HG03039 (cell line): Measurements from ENCODE around the gene PAGE2.
"Not testable (repeated sequence)": the region's sequence is repeated elsewhere in the genome, so short reads cannot be mapped to it uniquely, and the experiment has no call there.

Source experiments
- ATAC-seq: cut with Tn5 transposase; IDR thresholded peaks from one replicate; pipeline ENCODE4 v1.9.1; 2021; ENCODE audit warnings: mild to moderate bottlenecking, moderate library complexity; ENCODE audit not compliant: unreplicated experiment

PAGE2 gene, protein sequence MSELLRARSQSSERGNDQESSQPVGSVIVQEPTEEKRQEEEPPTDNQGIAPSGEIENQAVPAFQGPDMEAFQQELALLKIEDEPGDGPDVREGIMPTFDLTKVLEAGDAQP

DNA sequence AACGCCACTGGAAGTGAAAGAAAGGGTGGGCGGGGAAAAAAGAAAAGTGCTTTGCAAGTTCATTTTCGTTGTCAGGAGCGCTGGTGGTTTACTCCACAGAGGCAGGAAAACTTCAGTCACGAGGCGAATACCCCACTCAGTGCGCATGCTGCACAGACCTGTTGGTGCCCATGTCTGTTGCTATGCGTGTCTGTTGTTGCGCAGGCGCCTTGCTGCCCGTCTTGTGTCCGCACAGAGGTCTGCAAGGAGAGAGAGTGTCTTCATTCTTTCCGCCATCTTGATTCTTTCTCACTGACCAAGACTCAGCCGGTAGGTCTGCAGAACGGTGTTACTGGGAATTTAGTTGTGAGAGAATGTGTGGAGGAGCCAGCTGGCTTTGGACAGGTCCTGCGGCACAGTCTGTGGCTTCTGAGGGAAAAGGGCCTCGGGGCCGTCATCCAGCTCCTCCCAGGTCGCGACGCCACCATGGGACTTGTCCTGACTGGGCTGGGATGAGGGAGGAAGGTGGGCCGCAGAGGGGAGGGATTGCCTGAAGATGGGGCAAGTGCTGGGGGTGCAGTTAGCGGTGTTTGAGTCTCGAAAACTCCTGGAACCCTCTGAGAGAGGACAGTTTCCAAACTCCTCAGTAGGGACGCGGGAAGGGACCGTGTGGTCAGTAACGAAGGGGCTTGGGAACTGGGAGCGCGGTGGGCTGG, at the start of gene PAGE2:
TSS of gene PAGE2 (plus strand) at position 224 of the 695 bp plus-strand sequence. CDS start 1,003 bp downstream, outside the sequence.
- no peak for ATAC-seq

DNA sequence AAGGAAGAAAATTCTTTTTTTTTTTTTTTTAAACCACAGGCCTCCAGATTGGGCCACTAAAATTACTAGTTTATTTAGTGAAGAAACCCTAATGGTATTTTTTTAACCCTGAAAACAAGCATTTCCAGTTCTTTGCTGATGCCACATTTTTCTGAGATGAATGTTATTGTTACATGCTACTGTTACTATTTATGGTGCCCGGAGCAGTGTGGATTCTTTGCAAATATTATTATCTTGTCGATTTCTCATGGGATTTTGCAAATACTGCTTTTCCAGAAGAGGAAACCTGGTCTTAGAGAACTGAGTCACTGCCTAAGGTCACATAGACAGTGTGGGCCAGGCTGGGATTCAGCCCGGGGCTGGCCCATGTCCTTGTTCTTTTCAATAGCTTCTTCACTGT, 49.3 kb upstream of the PAGE2 start:
- no peak for ATAC-seq

DNA sequence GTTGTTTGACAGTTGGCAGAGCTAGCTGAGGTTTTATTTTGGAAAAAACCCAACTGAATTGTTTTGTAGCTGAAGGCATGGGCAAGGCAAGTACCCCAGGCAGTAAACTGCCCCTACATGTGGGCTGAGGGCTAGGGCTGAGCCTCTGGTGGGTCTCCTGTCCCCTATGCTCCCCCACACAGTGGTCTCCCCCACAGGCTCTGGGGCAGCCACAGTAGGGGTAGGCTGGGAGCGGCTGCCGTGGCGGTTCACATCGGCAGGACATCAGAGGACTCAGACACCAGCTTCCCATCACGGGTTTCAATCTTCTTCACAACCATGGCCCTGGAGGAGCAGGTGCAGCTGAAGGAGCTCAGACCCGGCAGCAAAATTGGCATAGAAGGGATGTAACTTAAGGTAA, 47.3 kb upstream of the PAGE2 start:
- no peak for ATAC-seq

GRCh38 chrX:55050599-55050998, 38.2 kb upstream of the PAGE2 start:
- not testable (repeated sequence) for ATAC-seq

GRCh38 chrX:55056820-55057674, 31.8 kb upstream of the PAGE2 start:
- ATAC-seq: no peak

GRCh38 chrX:55057675-55058249, 31.1 kb upstream of the PAGE2 start:
- no peak for ATAC-seq

DNA sequence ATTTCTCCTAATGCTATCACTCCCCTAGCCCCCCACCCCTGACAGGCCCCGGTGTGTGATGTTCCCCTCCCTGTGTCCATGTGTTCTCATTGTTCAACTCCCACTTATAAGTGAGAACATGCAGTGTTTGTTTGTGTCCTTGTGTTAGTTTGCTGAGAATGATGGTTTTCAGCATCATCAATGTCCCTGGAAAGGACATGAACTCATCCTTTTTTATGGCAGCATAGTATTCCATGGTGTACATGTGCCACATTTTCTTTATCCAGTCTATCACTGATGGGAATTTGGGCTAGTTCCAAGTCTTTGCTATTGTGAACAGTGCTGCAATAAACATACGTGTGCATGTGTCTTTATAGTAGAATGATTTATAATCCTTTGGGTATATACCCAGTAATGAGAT, 21.6 kb upstream of the PAGE2 start:
- not testable (repeated sequence) for ATAC-seq

DNA sequence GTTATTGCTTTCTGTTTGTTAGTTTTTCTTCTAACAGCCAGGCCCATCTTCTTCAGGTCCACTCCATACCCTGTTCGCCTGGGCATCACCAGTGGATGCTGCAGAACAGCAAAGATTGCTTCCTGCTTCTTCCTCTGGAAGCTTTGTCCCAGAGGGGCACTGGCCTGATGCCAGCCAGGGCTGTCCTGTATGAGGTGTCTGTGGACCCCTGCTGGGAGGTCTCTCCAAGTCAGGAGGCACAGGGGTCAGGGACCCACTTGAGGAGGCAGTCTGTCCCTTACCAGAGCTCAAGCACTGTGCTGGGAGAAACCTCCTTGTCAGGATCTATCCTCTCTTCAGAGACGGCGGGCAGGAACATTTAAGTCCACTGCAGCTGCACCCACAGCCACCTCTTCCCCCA, 16.5 kb upstream of the PAGE2 start:
- ATAC-seq: no peak

- no peak for ATAC-seq
Observed at GRCh38 chrX:55074851-55075467, 13.9 kb upstream of the PAGE2 start, which contains the start of gene PAGE2B. Gene PAGE2B, plus strand, starts transcription at chrX:55075030. Its CDS starts 1,012 bp downstream, at chrX:55076042.

- no peak for ATAC-seq
Observed at GRCh38 chrX:55098691-55099090, 9.9 kb downstream of the PAGE2 start.

DNA sequence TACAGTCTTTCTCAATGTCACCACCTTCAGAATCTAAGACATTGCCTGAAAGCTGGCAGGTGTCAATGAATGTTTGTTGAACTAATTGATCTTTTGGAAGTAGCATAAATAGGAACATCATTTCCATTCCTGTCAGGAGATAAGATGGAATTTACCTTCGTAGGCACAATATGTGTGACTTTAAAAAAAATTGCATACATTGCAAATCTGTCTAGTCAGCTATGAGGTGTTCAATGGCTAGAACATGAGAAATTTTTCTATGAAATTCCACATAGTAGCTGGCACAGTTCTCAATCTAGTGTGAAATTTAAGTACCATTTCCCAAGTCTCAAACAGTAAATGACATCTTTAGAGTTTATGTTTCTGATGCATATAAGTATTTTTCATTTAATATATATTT, 10.3 kb downstream of the PAGE2 start:
- ATAC-seq: no peak

GRCh38 chrX:55102754-55103153, 13.9 kb downstream of the PAGE2 start:
- no peak for ATAC-seq

- ATAC-seq: no peak
Observed at GRCh38 chrX:55107262-55107661, 18.4 kb downstream of the PAGE2 start.

DNA sequence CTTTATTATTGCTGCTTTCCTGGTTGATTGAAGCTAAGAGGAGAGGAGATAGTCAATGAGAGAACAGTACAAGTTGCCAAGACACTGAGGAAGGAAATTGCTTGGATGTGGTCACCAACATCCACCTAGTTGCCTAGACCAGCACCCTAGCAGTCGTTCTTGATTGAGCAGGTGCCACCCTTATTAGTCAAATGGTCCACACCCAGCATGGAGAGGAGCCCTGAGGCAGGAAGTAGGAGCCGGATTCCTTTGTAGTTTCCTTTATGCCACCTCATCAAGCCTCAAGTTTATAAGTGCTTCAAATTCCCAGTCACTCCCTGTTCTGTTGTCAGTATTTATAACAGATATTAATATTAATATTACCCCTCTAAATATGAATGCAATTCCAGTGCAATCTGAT, 19.1 kb downstream of the PAGE2 start:
- no peak for ATAC-seq

- ATAC-seq: no peak
Observed at GRCh38 chrX:55109306-55109705, 20.5 kb downstream of the PAGE2 start.

DNA sequence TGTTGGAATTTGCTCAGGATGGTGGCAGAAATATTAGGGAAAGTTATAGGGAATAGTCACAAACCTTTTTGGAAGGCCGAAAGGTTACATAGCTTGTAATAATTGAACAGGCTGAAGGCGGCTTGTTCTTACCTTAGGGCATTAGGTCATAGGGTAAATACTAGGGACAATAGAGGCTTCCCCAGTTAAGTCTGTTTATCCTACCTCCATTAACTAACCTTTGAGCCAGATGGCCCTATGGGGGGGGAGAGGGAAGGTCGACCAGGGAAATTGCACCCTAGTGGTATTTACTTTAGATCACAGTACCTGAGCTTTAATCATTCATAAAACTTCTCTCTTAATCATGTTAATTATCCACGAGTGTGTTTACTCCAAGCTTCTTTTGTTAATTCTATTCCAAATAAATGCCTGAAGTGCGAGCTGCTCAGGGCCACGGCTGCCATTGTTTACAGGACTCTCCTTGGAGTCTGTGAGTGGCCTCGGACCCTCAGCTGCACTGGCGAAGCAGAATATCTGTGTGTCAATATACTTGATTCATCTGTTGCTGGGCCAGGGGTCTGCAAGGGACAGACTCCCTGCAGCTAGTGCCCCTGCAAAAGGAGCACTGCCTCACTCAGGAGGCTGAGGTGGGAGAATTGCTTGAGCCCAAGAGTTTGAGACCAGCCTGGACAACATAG, 22.9 kb downstream of the PAGE2 start:
- no peak for ATAC-seq

GRCh38 chrX:55116589-55116988, 27.8 kb downstream of the PAGE2 start:
- not testable (repeated sequence) for ATAC-seq

GRCh38 chrX:55118574-55118973, 29.8 kb downstream of the PAGE2 start:
- no peak for ATAC-seq

DNA sequence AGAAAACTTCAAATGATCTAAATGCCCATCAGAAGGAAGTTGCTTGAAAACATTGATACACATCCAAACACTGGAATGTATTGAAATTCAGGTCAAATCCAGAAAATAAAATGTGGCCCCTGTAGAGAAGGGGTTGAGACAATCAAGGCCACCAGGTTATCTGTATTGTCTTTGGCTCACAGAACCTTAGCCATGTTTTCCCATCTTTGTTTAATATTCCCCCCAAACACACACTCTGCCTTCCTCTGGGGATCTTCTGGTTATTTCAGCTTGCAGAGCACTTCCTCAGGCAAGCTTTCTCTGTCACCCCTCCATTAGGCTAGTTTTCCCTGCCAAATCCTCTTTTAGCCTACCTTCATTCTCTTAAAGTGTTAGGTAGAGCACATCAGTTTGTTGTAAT, 30.5 kb downstream of the PAGE2 start:
- ATAC-seq: no peak

DNA sequence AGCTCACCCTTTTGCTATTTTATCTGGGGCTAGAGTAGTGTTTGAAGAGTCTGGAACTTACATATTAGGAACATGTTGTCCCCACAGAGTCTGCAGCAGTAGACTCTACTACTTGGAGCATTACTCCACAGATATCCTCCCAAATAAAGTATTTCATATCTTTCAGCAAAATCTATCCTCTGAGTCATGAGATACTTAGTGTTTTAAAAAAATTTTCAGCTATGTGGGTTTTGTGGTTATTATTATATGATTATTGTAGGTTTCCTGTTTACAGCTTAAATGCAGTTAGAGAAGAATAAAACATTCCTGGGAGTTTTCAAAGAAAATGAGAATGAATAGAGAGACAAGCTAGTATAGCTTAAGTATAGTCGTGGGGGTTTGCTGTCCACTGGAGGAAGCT, 30.9 kb downstream of the PAGE2 start:
- no peak for ATAC-seq
